HG03280 (cell line): ENCODE results near the gene ARIH2.

Experiments
- ATAC-seq: cut with Tn5 transposase; IDR thresholded peaks from one replicate; pipeline ENCODE4 v1.9.1; 2021; ENCODE audit warnings: mild to moderate bottlenecking, moderate library complexity; ENCODE audit not compliant: unreplicated experiment

Gene ARIH2

GRCh38 chr3:48928679-48929078 is 10.0 kb downstream of the ARIH2 start:
- no peak for ATAC-seq

- no peak for ATAC-seq
These were observed 10.9 kb downstream of the ARIH2 start for GRCh38 chr3:48929358-48930035.

- no peak for ATAC-seq
These were observed 11.9 kb downstream of the ARIH2 start for GRCh38 chr3:48930590-48930989.

GRCh38 chr3:48931944-48932580 is 13.4 kb downstream of the ARIH2 start:
- no peak for ATAC-seq

GRCh38 chr3:48934333-48934991 is 15.8 kb downstream of the ARIH2 start:
- no peak for ATAC-seq

DNA sequence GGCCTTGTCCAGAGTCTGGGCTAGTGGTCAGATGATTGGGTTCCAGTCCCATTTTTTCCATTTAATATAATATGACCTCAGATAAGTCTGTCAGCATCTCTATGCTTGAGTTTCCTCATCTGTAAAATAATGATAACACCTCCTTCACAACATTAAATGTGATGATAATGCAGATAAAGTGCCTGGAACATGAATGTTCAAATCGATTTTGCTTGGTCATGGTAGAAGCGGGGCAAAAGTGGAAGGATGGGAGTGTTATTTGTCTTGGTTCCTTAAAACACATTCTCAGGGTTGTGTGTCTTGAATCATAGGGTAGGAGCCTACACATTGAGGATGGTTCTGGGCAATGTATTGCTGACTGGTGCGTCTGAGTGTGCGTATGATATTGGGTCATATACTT is 16.9 kb downstream of the ARIH2 start:
- no peak for ATAC-seq

GRCh38 chr3:48938156-48938555 is 19.5 kb downstream of the ARIH2 start:
- no peak for ATAC-seq

GRCh38 chr3:48938689-48939088 is 20.0 kb downstream of the ARIH2 start:
- no peak for ATAC-seq

- no peak for ATAC-seq
These were observed 26.8 kb downstream of the ARIH2 start for GRCh38 chr3:48945432-48945831.

GRCh38 chr3:48945891-48946549 is 27.4 kb downstream of the ARIH2 start:
- no peak for ATAC-seq

- ATAC-seq, result no peak
These were observed 30.7 kb downstream of the ARIH2 start for GRCh38 chr3:48949376-48949717.

GRCh38 chr3:48950051-48950450 is 31.4 kb downstream of the ARIH2 start:
- no peak for ATAC-seq

GRCh38 chr3:48951764-48952163 is 33.1 kb downstream of the ARIH2 start:
- no peak for ATAC-seq

DNA sequence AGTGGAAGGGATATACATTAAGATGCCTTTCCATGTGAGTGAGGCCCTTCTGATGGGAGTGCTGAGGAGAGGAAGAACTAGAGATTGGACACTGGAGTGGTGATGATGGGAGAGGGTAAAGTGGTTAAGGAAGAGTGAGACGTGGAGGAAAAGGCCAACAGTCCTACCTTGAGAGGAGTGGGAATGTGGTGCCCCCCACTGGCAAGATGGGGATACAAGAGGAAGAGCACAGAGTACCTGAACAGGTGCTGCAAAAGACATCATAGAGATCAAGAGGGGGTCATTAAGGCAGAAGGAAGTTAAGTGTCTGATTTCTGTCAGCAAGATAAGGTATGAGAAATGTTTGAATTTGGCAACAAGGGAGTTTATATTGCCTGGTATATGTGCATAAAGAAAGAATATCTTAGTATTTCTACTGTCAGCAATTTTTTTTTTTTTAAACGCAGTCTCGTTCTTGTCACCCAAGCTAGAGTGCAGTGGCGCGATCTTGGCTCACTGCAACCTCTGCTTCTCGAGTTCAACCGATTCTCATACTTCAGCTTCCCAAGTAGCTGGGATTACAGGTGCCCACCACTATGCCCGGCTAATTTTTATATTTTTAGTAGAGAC is 34.0 kb downstream of the ARIH2 start:
- no peak for ATAC-seq

- ATAC-seq, result no peak
These were observed 38.5 kb downstream of the ARIH2 start for GRCh38 chr3:48957006-48957705.

GRCh38 chr3:48960841-48961413 is 42.3 kb downstream of the ARIH2 start:
- no peak for ATAC-seq

DNA sequence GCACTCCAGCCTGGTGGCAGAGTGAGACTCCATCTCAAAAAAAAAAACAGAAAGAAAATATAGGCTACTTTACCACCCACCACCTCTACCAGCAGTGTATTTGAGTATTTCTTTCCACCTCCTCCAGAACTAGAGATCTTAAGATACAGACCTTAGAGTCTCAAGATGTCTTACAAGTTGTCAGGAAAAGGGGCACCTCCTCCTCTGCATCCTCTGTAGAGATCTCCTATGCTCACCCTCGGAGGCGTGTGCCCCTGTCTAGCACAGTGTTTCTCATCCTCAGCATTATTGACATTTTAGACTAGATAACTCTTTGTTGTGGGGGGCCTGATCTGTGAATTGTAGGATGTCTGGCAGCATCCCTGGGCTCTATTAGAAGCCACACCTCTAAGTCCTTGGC is 43.7 kb downstream of the ARIH2 start:
- ATAC-seq, result no peak

DNA sequence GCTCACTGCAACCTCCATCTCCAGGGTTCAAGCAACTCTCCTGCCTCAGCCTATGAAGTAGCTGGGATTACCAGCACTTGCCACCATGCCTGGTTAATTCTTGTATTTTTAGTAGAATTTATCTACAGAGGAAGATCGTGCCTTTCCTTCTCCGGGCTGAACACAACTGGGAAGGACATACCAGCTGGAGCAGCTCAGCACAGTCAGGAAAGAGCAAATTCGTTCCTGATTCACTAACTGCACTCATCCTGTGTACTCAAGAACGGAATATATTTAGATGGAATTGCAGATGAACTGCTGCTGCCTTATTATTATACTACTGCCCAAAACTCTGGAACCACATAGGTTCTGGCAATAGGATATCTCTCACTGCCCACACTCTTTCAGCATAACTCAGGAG is 44.3 kb downstream of the ARIH2 start:
- ATAC-seq, result no peak

DNA sequence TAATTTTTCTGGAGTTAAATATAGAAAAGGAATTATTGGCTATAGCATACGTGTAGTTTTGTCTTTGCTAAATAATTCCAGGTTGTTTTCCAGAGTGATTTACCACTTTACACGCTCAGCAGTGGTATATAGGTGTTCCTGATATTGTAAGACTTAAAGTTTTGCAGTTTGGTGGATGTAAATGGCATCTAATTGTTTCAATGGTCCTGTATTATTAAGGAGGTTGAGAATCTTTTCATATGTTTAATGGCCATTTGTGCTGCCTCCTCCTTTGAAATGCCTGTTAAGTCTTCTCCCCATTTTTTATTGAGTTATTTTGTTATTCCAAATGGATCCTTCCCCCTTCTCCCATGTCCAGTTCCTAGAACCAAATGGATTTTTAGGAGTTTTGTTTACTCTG is 44.9 kb downstream of the ARIH2 start:
- no peak for ATAC-seq

- no peak for ATAC-seq
These were observed 47.7 kb downstream of the ARIH2 start for GRCh38 chr3:48966367-48966766.
